Skin epidermis (tissue), 12 donors: Measurements from ENCODE around the gene UBE4B.

Experiments used
- H3K27ac ChIP-seq, 21 experiments: fragments of 200-600 bp; sonication (generic) in 11 of 21; one replicate each; pipeline ENCODE4 v1.5.0; 2020; ENCODE audit warnings: mild to moderate bottlenecking in 3 of 21, inconsistent platforms in 2 of 21, moderate library complexity in 2 of 21
- H3K4me3 ChIP-seq, 7 experiments: fragments of 200-600 bp; sonication (generic) in 2 of 7; one replicate each; pipeline ENCODE4 v1.5.0; 2020; ENCODE audit warnings: inconsistent platforms in 2 of 7, mild to moderate bottlenecking in 2 of 7, moderate library complexity in 1 of 7

Gene UBE4B

GRCh38 chr1:10160907-10161490 is 128.2 kb downstream of the UBE4B start:
- Histone ChIP-seq H3K27ac (peak overlapping the region in 3 of 21 experiments; percentile 2 to 26 (median 7)), H3K4me3 (no peak overlapping the region)

GRCh38 chr1:10161541-10162290 is 129.0 kb downstream of the UBE4B start:
- peak overlapping the region in 2 of 21 experiments; percentile 2 to 33 for H3K27ac ChIP-seq
- no peak overlapping the region for H3K4me3 ChIP-seq

- Histone ChIP-seq H3K27ac (peak overlapping the region in 7 of 21 experiments; percentile 5 to 77 (median 43)), H3K4me3 (no peak overlapping the region)
These were observed 136.3 kb downstream of the UBE4B start for GRCh38 chr1:10168912-10169514.

- H3K27ac ChIP-seq, result peak overlapping the region in 1 of 21 experiments; percentile 67
- H3K4me3 ChIP-seq, result no peak overlapping the region
These were observed 137.4 kb downstream of the UBE4B start for GRCh38 chr1:10170239-10170574.

GRCh38 chr1:10171105-10171767 is 138.5 kb downstream of the UBE4B start:
- Histone ChIP-seq H3K4me3 (no peak overlapping the region), H3K27ac (no peak overlapping the region)

GRCh38 chr1:10171995-10172669 is 139.4 kb downstream of the UBE4B start:
- no peak overlapping the region for H3K4me3 ChIP-seq
- no peak overlapping the region for H3K27ac ChIP-seq

GRCh38 chr1:10173582-10173981 is 140.8 kb downstream of the UBE4B start:
- H3K4me3 ChIP-seq, result no peak overlapping the region
- no peak overlapping the region for H3K27ac ChIP-seq

GRCh38 chr1:10177876-10178275 is 145.1 kb downstream of the UBE4B start:
- Histone ChIP-seq H3K4me3 (no peak overlapping the region), H3K27ac (no peak overlapping the region)

- peak overlapping the region in 7 of 21 experiments; percentile 1 to 61 (median 15) for H3K27ac ChIP-seq
- H3K4me3 ChIP-seq, result no peak overlapping the region
These were observed 146.0 kb downstream of the UBE4B start for GRCh38 chr1:10178597-10179405.

- Histone ChIP-seq H3K4me3 (no peak overlapping the region), H3K27ac (peak overlapping the region in 6 of 21 experiments; percentile 13 to 61 (median 31))
These were observed 146.8 kb downstream of the UBE4B start for GRCh38 chr1:10179406-10180091.

GRCh38 chr1:10181154-10181553 is 148.4 kb downstream of the UBE4B start:
- Histone ChIP-seq H3K27ac (peak overlapping the region in 3 of 21 experiments; percentile 27 to 69 (median 43)), H3K4me3 (no peak overlapping the region)

- H3K4me3 ChIP-seq, result no peak overlapping the region
These were observed 153.0 kb downstream of the UBE4B start for GRCh38 chr1:10185759-10186158.

GRCh38 chr1:10186331-10187025 is 153.7 kb downstream of the UBE4B start:
- H3K27ac ChIP-seq, result peak overlapping the region in 1 of 21 experiments; percentile 18
- H3K4me3 ChIP-seq, result no peak overlapping the region

More at GRCh38 chr1:10185759-10186158, 153.0 kb downstream of the UBE4B start:
- H3K27ac ChIP-seq, result no peak overlapping the region

- Histone ChIP-seq H3K27ac (peak overlapping the region in 1 of 21 experiments; percentile 18), H3K4me3 (no peak overlapping the region)
These were observed 154.2 kb downstream of the UBE4B start for GRCh38 chr1:10187026-10187334.

GRCh38 chr1:10188133-10188650 is 155.4 kb downstream of the UBE4B start:
- H3K27ac ChIP-seq, result no peak overlapping the region
- no peak overlapping the region for H3K4me3 ChIP-seq

- Histone ChIP-seq H3K27ac (no peak overlapping the region), H3K4me3 (no peak overlapping the region)
These were observed 156.9 kb downstream of the UBE4B start for GRCh38 chr1:10189659-10190058.

- no peak overlapping the region for H3K27ac ChIP-seq
- no peak overlapping the region for H3K4me3 ChIP-seq
These were observed 159.5 kb downstream of the UBE4B start for GRCh38 chr1:10192263-10192662.

- Histone ChIP-seq H3K27ac (no peak overlapping the region), H3K4me3 (no peak overlapping the region)
These were observed 160.5 kb downstream of the UBE4B start for GRCh38 chr1:10193288-10193687.
